ENCODE measurements around the gene CSRNP3. TPM values are rescaled to one million over a fixed set of nuclear protein-coding genes. Genes with fewer than 3 reads are reported as not detected.

CSRNP3 gene
- total and polyA plus RNA-seq, 2 donors from 2014 or later = 3.3 to 6.4 TPM

- H3K27ac ChIP-seq (ENCODE audit: low read depth in 2 of 2, low read length in 2 of 2) = no peak overlapping the region
- DNase-seq = peak in 2 of 5 donors; percentile 23 to 54
- H3K9me3 ChIP-seq (ENCODE audit: control insufficient read depth in 2 of 3, insufficient read depth in 1 of 3, low read length in 3 of 3) = no peaks in the 10 kb centered on the region
- H3K9ac ChIP-seq (ENCODE audit: low read length in 3 of 3) = no peak overlapping the region
- no peak for TF ChIP-seq CTCF (IDR thresholded peaks at IDR 0.05; ENCODE audit: borderline replicate concordance, extremely low read depth, insufficient read depth)
- no peak for FAIRE-seq
- no peaks in the 10 kb centered on the region for H3K27me3 ChIP-seq (ENCODE audit: control insufficient read depth, insufficient read depth, low read length)
- no peak overlapping the region for H3K4me3 ChIP-seq (ENCODE audit: low read length in 3 of 3)
- H3K36me3 ChIP-seq (ENCODE audit: control insufficient read depth in 2 of 3, insufficient read depth in 3 of 3, low read length in 3 of 3) = no peaks in the 10 kb centered on the region
- H3K4me1 ChIP-seq (ENCODE audit: control insufficient read depth in 2 of 3, insufficient read depth in 2 of 3, low read depth in 1 of 3, low read length in 3 of 3) = no peaks in the 10 kb centered on the region
- intact Hi-C loops (cut with DNase I) = no loop called here
These were observed 164.8 kb downstream of the CSRNP3 start for GRCh38 chr2:165634282-165634681.

- no peaks in the 10 kb centered on the region for H3K9me3 ChIP-seq (ENCODE audit: control insufficient read depth in 2 of 3, insufficient read depth in 1 of 3, low read length in 3 of 3)
- TF ChIP-seq CTCF (IDR thresholded peaks at IDR 0.05; ENCODE audit: borderline replicate concordance, extremely low read depth, insufficient read depth) = no peak
- intact Hi-C loops (cut with DNase I) = no loop called here
- DNase-seq = peak; percentile 58 to 80 (median 70)
- H3K27me3 ChIP-seq (ENCODE audit: control insufficient read depth, insufficient read depth, low read length) = no peaks in the 10 kb centered on the region
- FAIRE-seq = no peak
- H3K36me3 ChIP-seq (ENCODE audit: control insufficient read depth in 2 of 3, insufficient read depth in 3 of 3, low read length in 3 of 3) = no peaks in the 10 kb centered on the region
- no peak overlapping the region for H3K27ac ChIP-seq (ENCODE audit: low read depth in 2 of 2, low read length in 2 of 2)
- H3K4me3 ChIP-seq (ENCODE audit: low read length in 3 of 3) = no peak overlapping the region
- no peaks in the 10 kb centered on the region for H3K4me1 ChIP-seq (ENCODE audit: control insufficient read depth in 2 of 3, insufficient read depth in 2 of 3, low read depth in 1 of 3, low read length in 3 of 3)
- H3K9ac ChIP-seq (ENCODE audit: low read length in 3 of 3) = no peak overlapping the region
These were observed 165.4 kb downstream of the CSRNP3 start for GRCh38 chr2:165634855-165635254.

DNA sequence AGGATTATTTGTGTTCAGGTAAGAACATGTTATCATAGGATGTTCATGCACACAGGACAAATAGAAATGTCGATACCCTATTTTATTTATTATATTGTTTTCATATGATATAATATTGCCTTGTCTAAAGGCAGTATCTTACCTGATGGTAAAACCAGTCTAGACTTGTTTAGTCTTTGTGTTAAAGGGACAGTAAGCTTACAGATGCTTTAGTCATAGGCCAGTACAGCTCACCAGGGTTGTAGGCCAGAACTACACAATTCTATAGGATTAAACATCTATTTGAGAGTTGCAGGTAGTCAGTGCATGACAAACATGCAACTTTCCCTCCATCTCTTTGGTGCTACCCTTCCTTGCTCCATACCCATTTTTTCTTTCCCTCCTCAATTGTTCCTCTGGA lies 166.0 kb downstream of the CSRNP3 start:
- TF ChIP-seq CTCF (IDR thresholded peaks at IDR 0.05; ENCODE audit: borderline replicate concordance, extremely low read depth, insufficient read depth) = no peak
- FAIRE-seq = no peak
- no peaks in the 10 kb centered on the region for H3K27me3 ChIP-seq (ENCODE audit: control insufficient read depth, insufficient read depth, low read length)
- H3K9ac ChIP-seq (ENCODE audit: low read length in 3 of 3) = no peak overlapping the region
- no peaks in the 10 kb centered on the region for H3K9me3 ChIP-seq (ENCODE audit: control insufficient read depth in 2 of 3, insufficient read depth in 1 of 3, low read length in 3 of 3)
- intact Hi-C loops (cut with DNase I) = no loop called here
- H3K36me3 ChIP-seq (ENCODE audit: control insufficient read depth in 2 of 3, insufficient read depth in 3 of 3, low read length in 3 of 3) = no peaks in the 10 kb centered on the region
- no peak for DNase-seq
- H3K4me3 ChIP-seq (ENCODE audit: low read length in 3 of 3) = no peak overlapping the region
- no peaks in the 10 kb centered on the region for H3K4me1 ChIP-seq (ENCODE audit: control insufficient read depth in 2 of 3, insufficient read depth in 2 of 3, low read depth in 1 of 3, low read length in 3 of 3)
- no peak overlapping the region for H3K27ac ChIP-seq (ENCODE audit: low read depth in 2 of 2, low read length in 2 of 2)

- H3K9me3 ChIP-seq (ENCODE audit: control insufficient read depth in 2 of 3, insufficient read depth in 1 of 3, low read length in 3 of 3) = no peaks in the 10 kb centered on the region
- no peak for FAIRE-seq
- intact Hi-C loops (cut with DNase I) = no loop called here
These were observed 167.5 kb downstream of the CSRNP3 start for GRCh38 chr2:165636959-165637358.

More at GRCh38 chr2:165636959-165637358, 167.5 kb downstream of the CSRNP3 start:
- no peak overlapping the region for H3K9ac ChIP-seq (ENCODE audit: low read length in 3 of 3)
- no peaks in the 10 kb centered on the region for H3K27me3 ChIP-seq (ENCODE audit: control insufficient read depth, insufficient read depth, low read length)
- H3K27ac ChIP-seq (ENCODE audit: low read depth in 2 of 2, low read length in 2 of 2) = no peak overlapping the region
- no peaks in the 10 kb centered on the region for H3K36me3 ChIP-seq (ENCODE audit: control insufficient read depth in 2 of 3, insufficient read depth in 3 of 3, low read length in 3 of 3)
- no peak overlapping the region for H3K4me3 ChIP-seq (ENCODE audit: low read length in 3 of 3)
- TF ChIP-seq CTCF (IDR thresholded peaks at IDR 0.05; ENCODE audit: borderline replicate concordance, extremely low read depth, insufficient read depth) = no peak
- DNase-seq = no peak
- no peaks in the 10 kb centered on the region for H3K4me1 ChIP-seq (ENCODE audit: control insufficient read depth in 2 of 3, insufficient read depth in 2 of 3, low read depth in 1 of 3, low read length in 3 of 3)
